KOPT-K1 (cell line): Measurements from ENCODE around the gene LRRC56.

Experiments used
- H3K27ac ChIP-seq: fragments of 200-600 bp; sonication (generic); 2 replicates; pipeline ENCODE4 v1.5.1; 2016; ENCODE audit warnings: antibody characterized with exemption, mild to moderate bottlenecking, low read depth, low read length; ENCODE audit not compliant: poor library complexity, severe bottlenecking
- H3K36me3 ChIP-seq: fragments of 200-600 bp; sonication (generic); 2 replicates; pipeline ENCODE4 v1.5.1; 2017; ENCODE audit warnings: antibody characterized with exemption, mild to moderate bottlenecking, low read length, moderate library complexity; ENCODE audit not compliant: insufficient read depth
- H3K9me3 ChIP-seq: fragments of 200-600 bp; sonication (generic); 2 replicates; pipeline ENCODE4 v1.5.1; 2017; ENCODE audit warnings: antibody characterized with exemption, low read length, mild to moderate bottlenecking; ENCODE audit not compliant: insufficient read depth, poor library complexity, severe bottlenecking

The LRRC56 gene

GRCh38 chr11:528815-529727, 8.3 kb upstream of the LRRC56 start:
- H3K36me3 ChIP-seq = peaks cover 24% of the 10 kb centered on the region
- no peak overlapping the region for H3K27ac ChIP-seq
- no peaks in the 10 kb centered on the region for H3K9me3 ChIP-seq

GRCh38 chr11:529728-530411, 7.5 kb upstream of the LRRC56 start:
- Histone ChIP-seq H3K36me3 (peaks cover 24% of the 10 kb centered on the region), H3K9me3 (no peaks in the 10 kb centered on the region), H3K27ac (no peak overlapping the region)

GRCh38 chr11:530960-531831, 6.1 kb upstream of the LRRC56 start:
- H3K9me3 ChIP-seq = no peaks in the 10 kb centered on the region
- H3K27ac ChIP-seq = no peak overlapping the region
- H3K36me3 ChIP-seq = peaks cover 24% of the 10 kb centered on the region

- no peak overlapping the region for H3K27ac ChIP-seq
- no peaks in the 10 kb centered on the region for H3K9me3 ChIP-seq
Measured at GRCh38 chr11:531919-532526, 5.3 kb upstream of the LRRC56 start.

GRCh38 chr11:532527-532985, 4.8 kb upstream of the LRRC56 start:
- peaks cover 24% of the 10 kb centered on the region for H3K36me3 ChIP-seq
- no peak overlapping the region for H3K27ac ChIP-seq
- no peaks in the 10 kb centered on the region for H3K9me3 ChIP-seq

More at GRCh38 chr11:531919-532526, 5.3 kb upstream of the LRRC56 start:
- H3K36me3 ChIP-seq = peaks cover 24% of the 10 kb centered on the region

GRCh38 chr11:532986-533585, 4.2 kb upstream of the LRRC56 start:
- Histone ChIP-seq H3K36me3 (peaks cover 24% of the 10 kb centered on the region), H3K9me3 (no peaks in the 10 kb centered on the region), H3K27ac (no peak overlapping the region)

- Histone ChIP-seq H3K9me3 (no peaks in the 10 kb centered on the region), H3K36me3 (peaks cover 24% of the 10 kb centered on the region), H3K27ac (no peak overlapping the region)
Measured at GRCh38 chr11:533586-534395, 3.5 kb upstream of the LRRC56 start.

GRCh38 chr11:534396-535209, 2.7 kb upstream of the LRRC56 start:
- Histone ChIP-seq H3K36me3 (peaks cover 24% of the 10 kb centered on the region), H3K27ac (peak overlapping the region; percentile 60), H3K9me3 (no peaks in the 10 kb centered on the region)

GRCh38 chr11:535210-535518, 2.2 kb upstream of the LRRC56 start:
- Histone ChIP-seq H3K9me3 (no peaks in the 10 kb centered on the region), H3K27ac (peak overlapping the region; percentile 60)

GRCh38 chr11:535519-536454, 1.5 kb upstream of the LRRC56 start, which contains the start of gene HRAS:
HRAS (minus strand) TSS chr11:535576.
- Histone ChIP-seq H3K36me3 (peaks cover 24% of the 10 kb centered on the region), H3K9me3 (no peaks in the 10 kb centered on the region), H3K27ac (peak within 1 kb of the TSS; percentile 72)

More at GRCh38 chr11:535210-535518, 2.2 kb upstream of the LRRC56 start:
- H3K36me3 ChIP-seq = peaks cover 24% of the 10 kb centered on the region

- peak overlapping the region; percentile 17 for H3K27ac ChIP-seq
- peaks cover 12% of the 10 kb centered on the region; the same call in 1 of the 2 replicates for H3K36me3 ChIP-seq
- no peaks in the 10 kb centered on the region for H3K9me3 ChIP-seq
Measured at GRCh38 chr11:537622-538430, 499 bp downstream of the LRRC56 start.
